Frontal cortex (tissue), 4 donors: Measurements from ENCODE around the gene GLRX2. TPM values are rescaled to one million over a fixed set of nuclear protein-coding genes. Genes with fewer than 3 reads are reported as not detected.

Experiments
- DNase-seq, 2 donors: peaks; one replicate each; pipeline ENCODE4 v3.0.0; 2012; ENCODE audit warnings: low spot score in 2 of 2
- FAIRE-seq: peaks from 2 replicates; lab custom pipeline; 2012; peaks lifted over from hg19 to GRCh38; lab: Jason Lieb, UNC
- total RNA-seq: library from RNA; depleted of rRNA; stranded (reverse); fragments of >200 nt; gene quantifications from one replicate; pipeline ENCODE4 v1.2.3, GENCODE V29; 2014
- donor health status: control.
- donor health status: control.
- donor health status: control.

Gene GLRX2
- total RNA-seq, 1 donor from 2014 or later = 15.1 TPM

DNA sequence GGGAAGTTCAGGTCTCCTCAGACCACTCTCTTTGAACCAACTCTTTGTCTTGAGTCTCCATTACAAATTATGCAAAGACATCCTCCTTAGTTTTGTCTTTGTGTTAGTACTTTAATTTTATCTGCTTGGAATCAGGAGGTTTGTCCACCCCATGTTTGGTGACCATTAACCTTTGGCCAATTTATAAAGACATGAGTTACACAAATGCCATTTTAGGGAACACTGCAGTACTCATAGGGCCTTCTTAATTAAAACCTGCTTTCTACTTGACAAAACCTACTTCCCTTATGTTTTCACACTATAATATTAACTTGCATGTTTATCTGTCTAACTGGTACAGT lies 8.7 kb upstream of the GLRX2 start:
- FAIRE-seq = no peak
- no peak for DNase-seq

DNA sequence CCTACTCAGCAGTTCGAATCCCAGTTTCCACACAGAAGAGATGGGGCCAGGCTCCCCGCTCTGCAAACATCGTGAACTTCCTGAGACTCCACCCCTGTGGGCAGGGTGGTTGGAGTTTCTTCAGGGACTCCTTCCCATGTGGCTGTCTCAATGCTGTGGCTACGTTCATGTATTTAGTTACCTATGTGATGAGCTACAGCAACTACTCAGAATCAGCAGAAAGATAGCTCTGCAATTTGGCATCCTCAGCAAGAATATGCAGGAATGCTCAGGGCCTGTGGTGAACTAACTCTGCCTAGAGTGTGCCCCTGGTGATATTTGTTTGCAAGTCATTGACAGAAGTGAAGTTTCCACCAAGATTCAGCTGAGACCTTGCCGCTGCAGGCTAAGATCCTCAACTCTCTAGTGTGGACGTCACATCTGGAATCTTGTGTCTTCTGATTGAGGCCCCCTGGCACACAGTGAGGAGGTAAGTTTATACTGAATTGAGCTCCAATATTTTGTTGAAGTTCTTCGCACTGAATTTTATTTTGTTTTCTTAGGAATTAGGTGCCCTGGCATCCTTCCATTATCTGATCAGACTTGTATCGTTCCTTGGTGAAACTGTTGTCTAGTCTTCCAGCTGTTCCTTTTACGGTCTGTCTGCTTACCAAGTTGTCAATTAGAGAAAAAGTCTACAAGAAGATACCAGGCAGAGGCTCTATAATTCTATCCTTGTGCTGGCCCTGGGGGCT lies 8.2 kb upstream of the GLRX2 start:
- no peak for DNase-seq
- FAIRE-seq = no peak

DNA sequence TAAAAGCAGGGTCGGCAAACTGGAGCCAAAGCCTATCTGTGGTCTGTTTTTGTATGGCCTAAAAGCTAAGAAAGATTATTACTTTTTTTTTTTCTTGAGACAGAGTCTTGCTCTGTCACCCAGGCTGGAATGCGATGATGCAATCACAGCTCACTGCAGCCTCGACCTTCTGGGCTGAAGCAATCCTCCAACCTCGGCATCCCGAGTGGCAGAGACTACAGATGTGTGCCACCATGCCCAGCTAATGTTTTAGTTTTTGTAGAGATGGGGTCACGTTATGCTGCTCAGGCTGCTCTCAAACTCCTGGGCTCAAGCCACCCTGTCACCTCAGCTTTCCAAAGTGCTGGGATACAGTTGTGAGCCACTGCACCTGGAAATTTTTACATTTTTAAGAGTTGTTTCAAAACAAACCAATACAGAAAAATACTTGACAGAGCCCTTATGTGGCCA lies 6.5 kb upstream of the GLRX2 start:
- no peak for FAIRE-seq

DNA sequence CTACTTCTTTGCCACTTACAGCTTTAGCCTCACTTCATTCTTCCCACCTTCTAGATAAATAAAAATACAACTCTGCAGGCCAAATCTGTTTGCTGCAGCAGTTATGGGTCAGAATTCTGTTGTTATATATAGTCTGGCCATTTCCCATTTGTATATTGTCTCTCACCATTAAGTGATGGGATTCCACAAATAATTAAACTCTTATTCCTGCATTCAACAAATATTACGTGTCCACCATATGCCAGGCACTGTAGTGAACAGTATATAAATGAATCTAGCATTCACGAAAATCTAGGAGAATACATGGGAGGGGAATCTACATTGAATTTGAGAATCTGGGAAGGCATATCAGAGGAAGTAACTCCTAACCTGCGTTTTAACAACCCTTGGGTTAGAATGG lies 5.7 kb upstream of the GLRX2 start:
- no peak for FAIRE-seq

More for the DNA sequence above, 6.5 kb upstream of the GLRX2 start:
- no peak for DNase-seq

DNA sequence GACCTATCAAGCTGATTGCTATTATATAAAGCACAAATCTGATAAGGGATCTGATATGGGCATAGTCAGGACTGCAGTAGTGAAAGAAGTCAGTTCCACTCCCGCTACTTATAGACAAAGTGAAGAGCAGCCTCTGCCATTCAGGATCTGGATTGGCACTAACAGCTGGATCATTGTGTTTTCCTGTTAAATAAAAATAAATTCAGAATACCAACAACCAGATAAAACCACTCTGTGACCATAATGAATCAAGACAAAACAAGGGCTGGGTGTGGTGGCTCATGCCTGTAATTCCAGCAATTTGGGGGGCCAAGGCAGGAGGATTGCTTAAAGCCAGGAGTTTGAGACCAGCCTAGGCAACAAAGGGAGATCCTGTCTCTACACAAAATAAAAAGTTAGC lies 5.0 kb upstream of the GLRX2 start:
- DNase-seq (no peak), FAIRE-seq (no peak)

More for the DNA sequence above, 5.7 kb upstream of the GLRX2 start:
- DNase-seq = no peak

DNA sequence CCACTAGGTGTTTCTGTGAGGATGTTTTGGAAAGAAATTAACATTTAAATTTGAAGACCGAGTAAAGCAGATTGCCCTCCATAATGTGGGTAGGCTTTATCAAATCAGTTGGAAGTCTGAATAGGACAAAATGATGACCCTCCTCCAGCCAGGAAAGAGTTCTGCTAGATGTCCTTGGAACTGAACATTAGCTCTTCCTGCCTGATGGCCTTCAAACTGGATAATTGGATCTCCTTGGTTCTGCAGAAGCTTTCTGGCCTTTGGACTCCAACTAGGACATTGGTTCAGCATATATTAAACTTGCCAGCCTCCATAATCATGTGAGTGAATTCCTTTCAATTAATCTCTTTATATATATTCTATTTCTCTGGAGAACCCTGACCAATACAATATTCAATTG lies 4.4 kb upstream of the GLRX2 start:
- DNase-seq (no peak), FAIRE-seq (no peak)

DNA sequence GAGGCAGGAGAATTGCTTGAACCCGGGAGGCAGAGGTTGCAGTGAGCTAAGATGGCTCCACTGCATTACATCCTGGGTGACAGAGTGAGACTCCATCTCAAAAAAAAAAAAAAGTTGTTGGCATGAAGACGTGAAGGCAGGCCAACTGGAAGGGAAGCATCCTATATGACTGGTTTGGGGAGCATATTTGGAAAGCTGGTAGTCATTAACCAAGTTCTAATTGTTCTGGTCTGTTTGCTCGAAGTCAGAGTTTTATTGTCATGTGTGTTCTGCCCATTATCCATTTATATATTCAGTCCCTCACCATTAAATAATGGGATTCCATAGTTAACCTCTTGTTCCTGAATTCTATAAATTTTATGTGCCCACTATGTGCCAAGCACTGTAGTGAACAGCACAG lies 3.3 kb upstream of the GLRX2 start:
- FAIRE-seq = no peak
- no peak for DNase-seq

DNA sequence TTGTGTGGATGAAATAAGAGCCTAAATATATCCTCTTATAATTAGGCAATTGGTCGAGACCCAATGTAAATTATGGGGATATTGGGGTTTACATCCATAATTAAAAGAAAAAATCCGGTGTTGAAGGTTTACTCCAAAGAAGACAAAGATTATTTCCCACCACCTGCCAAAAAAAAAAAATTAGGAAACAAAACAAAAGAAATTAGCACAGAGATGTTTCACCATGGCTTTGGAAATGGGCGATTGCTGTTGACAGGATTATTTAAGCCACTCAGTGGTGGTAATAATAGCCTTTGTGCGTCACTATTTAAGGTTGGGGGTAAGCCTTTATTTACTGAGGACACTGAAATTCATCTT lies 585 bp upstream of the GLRX2 start:
- no peak for DNase-seq

DNA sequence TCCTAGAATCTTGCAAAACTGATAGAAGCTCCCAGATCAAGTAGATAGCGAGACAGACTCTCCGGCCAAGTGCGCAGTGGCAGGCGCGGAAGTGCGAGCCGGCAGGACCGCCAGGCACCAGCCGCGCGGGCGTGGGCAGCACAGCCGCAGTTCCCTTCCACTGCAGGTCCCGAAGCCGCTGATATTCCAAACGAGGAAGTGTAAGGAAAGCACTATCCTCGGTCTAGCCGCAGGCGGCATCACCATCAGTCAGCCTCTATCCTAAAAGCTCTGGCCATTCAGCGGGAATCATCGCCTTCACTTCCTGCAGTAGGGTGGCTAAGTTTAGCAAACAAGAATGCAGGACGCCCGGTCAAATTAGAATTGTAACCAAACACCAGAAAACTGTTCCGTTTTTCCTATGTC lies 710 bp downstream of the GLRX2 start:
- DNase-seq (peak; percentile 43 to 62), FAIRE-seq (no peak)

More for the DNA sequence above, 585 bp upstream of the GLRX2 start:
- no peak for FAIRE-seq

DNA sequence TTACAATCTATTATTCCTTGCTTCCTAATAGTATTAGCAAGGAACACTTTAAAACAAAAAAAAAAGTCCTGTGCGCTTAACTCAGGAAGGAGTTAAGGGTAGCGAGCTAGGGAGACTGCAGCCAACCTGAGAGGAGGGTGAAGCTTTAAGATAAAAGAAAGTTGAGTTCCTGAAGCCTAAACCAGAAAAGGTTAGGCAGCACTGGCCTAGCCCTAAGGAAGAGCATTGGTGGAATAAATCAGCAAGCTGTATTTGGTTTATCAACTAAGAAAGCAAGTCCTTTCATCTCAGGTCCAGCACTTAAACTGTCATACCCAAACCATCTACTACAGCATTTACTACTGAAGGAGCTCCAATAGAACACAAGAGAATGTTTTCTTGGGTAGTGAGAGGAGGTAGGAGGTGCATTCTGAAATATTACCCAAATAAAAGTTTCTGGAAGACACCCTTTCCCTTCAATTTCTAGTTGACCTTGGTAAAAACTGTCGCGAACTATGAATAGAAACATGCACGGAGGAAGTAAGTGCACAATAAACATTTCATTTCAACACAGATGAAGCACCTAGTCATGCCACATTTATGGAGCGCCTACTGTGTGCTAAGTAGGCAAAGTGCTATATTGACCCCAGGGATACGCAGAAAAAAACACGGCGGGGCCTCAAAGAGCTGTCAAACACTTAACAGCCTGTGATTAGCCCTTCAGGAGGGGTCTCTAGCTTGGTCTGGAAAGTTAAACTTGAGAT lies 1.3 kb downstream of the GLRX2 start:
- FAIRE-seq (no peak), DNase-seq (no peak)

DNA sequence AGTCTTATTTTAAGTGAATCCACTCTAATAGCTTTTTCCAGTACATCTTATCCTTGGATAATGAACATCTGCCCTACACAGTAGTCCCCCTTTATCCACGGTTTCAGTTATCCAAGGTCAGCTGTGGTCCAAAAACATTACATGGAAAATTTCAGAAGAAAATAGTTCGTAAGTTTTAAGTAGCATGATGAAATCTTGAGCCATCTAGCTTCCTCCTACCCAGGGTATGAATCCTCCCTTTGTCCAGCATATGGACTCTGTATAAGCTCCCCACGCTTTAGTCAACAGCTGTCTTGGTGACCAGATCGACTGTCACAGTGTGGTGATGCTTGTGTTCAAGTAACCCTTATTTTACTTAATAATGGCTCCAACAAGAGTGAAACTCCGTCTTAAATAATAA lies 2.6 kb downstream of the GLRX2 start:
- DNase-seq (no peak), FAIRE-seq (no peak)

DNA sequence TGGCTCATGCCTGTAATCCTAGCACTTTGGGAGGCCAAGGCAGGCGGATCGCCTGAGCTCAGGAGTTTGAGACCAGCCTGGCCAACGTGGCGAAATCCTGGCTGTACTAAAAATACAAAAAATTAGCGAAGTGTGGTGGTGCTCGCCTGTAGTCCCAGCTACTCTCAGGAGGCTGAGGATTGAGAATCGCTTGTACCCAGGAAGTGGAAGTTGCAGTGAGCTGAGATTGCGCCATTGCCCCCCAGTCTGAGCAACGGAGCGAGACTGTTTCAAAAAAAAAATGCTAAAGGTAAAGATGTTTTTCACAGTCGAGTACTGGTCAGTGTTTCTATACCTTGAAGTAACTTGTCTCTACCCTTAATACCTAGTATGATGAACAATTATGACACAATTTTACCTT lies 11.1 kb downstream of the GLRX2 start:
- no peak for FAIRE-seq
- DNase-seq = no peak

DNA sequence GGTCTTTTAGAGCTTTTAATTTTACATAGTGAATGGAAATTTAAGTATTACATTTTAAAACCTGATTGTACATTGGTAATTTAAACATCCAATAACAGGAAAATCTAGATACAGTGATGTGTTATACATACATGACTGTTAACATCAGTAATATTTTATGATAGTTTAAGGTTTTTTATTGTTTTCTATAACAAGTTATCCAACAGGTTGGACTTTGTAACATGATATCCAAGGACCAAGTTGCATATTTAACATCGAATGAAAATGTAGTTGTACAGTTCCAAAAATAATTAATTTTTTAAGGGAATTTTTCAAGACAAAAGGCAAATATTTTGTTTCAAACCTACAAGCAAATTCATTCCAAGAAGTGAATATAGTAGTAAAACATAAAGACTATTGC lies 14.3 kb downstream of the GLRX2 start:
- FAIRE-seq (peak; percentile 75), DNase-seq (no peak)

DNA sequence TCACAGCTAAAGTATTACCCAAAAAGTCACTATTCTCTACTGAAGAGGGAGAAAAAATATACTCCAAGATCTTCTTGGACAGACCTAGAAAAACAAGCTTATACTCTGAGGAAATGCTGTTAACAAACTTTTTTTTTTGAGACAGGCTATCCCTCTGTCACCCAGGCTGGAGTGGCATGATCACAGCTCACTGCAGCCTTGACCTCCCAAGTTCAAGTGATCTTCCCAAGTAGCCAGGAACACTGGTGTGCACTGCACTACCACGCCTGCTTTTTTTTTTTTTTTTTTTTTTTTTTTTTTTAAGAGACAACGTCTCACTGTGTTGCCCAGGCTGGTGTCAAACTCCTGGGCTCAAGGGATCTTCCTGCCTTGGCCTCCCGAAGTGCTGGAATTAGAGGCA lies 17.3 kb downstream of the GLRX2 start:
- DNase-seq = no peak
- FAIRE-seq = no peak

DNA sequence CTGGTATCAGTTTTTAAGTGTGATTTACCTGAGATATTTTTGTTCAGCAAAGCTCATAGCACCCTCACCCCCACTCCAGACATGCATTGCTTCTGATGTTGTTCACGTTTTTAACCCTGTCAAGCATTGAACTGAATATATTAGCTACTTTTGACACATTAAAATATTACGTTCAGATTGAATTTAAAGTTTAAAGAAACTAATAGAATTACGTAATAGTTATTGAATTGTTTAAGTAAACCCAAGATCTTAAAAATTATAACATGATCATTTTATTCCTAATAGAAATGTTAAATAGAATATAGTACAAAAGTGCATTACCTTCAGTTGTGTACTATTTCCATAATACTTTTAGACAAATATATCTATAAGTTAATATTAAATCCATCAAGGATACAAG lies 18.9 kb downstream of the GLRX2 start:
- FAIRE-seq = peak; percentile 59
- DNase-seq = no peak

DNA sequence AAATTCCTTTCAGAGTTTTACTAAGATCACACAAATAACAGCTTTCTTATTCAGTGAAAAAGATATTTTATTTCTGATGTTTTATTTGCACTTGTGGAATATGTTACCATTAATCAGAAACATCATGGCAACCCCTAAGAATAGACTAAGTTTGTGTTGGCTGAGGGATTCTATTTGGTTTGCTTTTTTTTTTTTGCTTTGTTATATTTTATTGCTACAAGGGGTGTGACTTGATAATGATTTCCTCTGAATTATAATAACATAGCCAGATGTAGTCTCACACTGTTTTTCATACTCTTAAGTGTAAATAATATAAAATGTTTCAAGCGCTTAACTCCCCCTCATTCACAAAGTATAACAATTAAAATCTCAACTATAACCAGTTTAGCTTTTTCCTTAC lies 20.0 kb downstream of the GLRX2 start:
- FAIRE-seq (no peak), DNase-seq (no peak)

DNA sequence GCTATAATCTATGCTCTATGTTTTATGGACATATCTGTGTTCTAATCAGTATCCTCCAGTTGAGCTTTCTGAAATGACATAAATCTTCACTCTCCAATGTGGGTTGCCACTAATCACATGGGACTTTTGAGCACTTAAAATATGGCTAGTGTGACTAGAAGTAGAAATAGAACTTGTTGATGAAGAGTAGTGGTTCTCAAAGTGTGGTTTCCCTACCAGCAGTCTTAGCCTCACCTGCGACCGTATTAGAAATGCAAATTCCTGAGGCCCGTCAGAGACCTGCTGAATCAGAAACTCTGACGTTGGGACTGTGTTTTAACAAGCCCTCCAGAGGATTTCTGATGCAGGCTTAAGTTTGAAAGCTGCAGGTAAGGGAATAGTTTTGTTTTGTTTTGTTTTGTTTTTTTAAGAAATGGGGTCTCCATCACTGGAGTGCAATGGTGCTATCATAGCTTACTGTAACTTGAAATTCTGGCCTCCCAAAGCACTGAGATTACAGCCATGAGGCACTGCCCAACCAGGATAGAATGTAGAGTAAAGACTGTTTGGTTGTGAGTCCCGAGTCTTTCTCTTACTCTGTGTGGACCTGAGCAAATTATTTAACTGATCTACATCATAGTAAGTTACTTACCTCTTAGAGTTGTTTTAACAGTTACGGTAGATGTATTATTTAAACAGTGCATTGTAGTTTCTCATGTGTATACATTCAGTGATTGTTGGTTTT lies 21.7 kb downstream of the GLRX2 start:
- FAIRE-seq = no peak
- DNase-seq = no peak

DNA sequence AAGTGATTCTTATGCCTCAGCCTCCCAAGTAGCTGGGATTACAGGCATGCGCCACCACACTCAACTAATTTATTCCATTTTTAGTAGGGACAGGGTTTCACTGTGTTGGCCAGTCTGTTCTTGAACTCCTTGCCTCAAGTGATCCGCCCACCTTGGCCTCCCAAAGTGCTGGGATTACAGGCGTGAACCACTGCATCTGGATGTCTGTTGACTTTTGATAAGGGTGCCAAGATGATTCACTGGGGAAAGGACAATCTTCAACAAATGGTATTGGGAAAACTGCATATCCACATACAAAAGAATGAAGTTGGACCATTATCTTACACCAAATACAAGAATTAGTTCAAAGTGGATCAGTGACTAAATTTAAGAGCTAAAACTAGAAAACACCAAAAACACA lies 26.0 kb downstream of the GLRX2 start:
- no peak for DNase-seq
- FAIRE-seq = no peak

DNA sequence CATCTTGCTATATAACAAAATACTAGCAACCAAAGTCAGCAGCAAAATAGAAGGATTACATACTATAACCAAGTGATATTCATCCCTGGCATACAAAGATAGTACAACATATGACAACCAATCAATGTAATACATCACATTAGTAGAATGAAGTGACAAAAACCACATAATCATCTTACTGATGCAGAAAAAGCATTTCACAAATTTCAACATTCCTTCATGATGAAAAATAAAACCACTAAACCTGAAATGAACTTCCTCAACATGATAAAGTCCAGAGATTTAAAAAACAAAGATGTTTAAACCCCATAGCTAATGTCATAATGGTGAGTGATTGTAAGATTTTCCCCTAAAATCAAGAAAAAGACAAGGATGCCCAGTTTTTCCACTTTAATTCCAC lies 27.2 kb downstream of the GLRX2 start:
- FAIRE-seq (no peak), DNase-seq (no peak)

DNA sequence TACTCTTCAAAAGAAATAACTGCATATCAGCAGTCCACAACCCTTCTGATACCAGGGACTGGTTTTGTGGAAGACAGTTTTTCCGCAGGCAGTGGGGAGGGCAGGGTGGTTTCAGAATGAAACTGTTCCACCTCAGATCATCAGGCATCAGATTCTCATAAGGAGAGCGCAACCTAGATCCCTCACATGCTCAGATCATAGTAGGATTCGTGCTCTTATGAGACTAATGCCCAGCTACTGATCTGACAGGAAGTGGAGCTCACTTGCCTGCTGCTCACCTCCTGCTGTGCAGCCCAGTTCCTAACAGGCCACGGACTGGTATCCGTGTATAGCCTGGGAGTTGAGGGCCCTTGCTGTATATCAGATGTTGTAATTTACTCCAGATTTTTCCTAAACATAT lies 34.3 kb downstream of the GLRX2 start:
- no peak for FAIRE-seq
- DNase-seq = no peak

DNA sequence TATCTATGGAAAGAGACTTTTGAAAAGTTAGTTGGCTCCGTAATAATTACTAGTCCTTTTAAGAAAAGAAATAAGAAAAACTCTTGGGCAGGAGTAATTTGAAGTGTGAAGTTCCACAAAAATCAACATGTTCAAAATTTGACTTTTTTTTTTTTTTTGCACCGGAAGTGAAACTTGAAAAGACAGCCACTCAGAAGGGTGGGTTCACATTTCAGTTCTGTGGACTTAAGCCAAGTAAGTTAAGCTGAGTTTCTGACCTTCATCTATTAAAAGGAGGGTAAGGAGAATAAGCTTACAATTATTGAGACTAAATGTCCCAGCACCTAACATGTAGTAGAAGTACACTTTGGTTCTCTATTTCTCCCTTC lies 34.8 kb downstream of the GLRX2 start:
- FAIRE-seq (no peak), DNase-seq (no peak)
